Measurements from ENCODE around the gene ECT2L.

DNA sequence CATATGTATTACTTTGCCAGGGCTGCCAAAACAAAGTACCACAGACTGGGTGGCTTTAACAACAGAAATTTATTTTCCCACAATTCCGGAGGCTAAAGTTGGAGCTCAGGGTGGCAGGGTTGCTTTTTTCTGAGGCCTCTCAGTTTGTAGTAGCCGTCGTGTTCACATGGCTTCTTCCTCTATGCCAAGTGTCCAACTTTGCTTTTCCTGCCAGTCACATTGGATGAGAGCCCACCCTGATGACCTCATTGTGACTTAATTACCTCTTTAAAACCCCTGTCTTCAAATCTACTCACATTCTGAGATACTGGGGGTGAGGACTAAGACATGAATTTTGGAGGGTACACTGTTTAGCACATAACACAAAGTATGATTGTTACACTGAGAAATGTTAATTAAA lies 9.9 kb upstream of the ECT2L start:
- TF ChIP-seq CTCF (IDR thresholded peaks at IDR 0.05) (no peak), POLR2A (IDR thresholded peaks at IDR 0.05) (no peak), EP300 (IDR thresholded peaks at IDR 0.05) (no peak), POLR2AphosphoS5 (IDR thresholded peaks at IDR 0.05) (no peak)

Measured in suprapubic skin (tissue), 4 donors.